Activated T-helper 1 cell treated with anti-CD3 and anti-CD28 coated beads, Interleukin-12 subunit alpha, Interleukin-12 subunit beta, Interleukin-2, Interleukin-4 antibody, amounts not matched to agents 30 ng/mL and 10 ng/mL and 1 ng/mL, durations not matched to agents 14 hours and 24 hours and 36 hours (primary cell): Measurements from ENCODE around the gene CLDN9. TPM values are rescaled to one million over a fixed set of nuclear protein-coding genes. Genes with fewer than 3 reads are reported as not detected.

Experiments used
- DNase-seq: peaks from one replicate; pipeline ENCODE4 v3.0.0; 2021; ENCODE audit warnings: low spot score
- H3K27ac Mint-ChIP-seq: one replicate; pipeline ENCODE4 v1.8.0; 2021; ENCODE audit warnings: mild to moderate bottlenecking, mixed read lengths
- H3K27me3 Mint-ChIP-seq: one replicate; pipeline ENCODE4 v1.8.0; 2022; ENCODE audit warnings: mild to moderate bottlenecking, moderate library complexity, mixed read lengths; ENCODE audit not compliant: insufficient read depth
- H3K36me3 Mint-ChIP-seq: one replicate; pipeline ENCODE4 v1.8.0; 2021; ENCODE audit warnings: low read depth, mixed read lengths
- H3K4me1 Mint-ChIP-seq: one replicate; pipeline ENCODE4 v1.8.0; 2021; ENCODE audit warnings: low read depth, mixed read lengths
- H3K4me3 Mint-ChIP-seq: one replicate; pipeline ENCODE4 v1.8.0; 2021; ENCODE audit warnings: mild to moderate bottlenecking, moderate library complexity, mixed read lengths
- H3K9me3 Mint-ChIP-seq: one replicate; pipeline ENCODE4 v1.8.0; 2021; ENCODE audit warnings: mixed read lengths
- intact Hi-C: fragments of 100-400 bp; cut with micrococcal nuclease; formaldehyde crosslinking; loops from one replicate; pipeline ENCODE4 v1.15.1; 2024
- total RNA-seq: library from RNA; stranded (reverse); gene quantifications from 2 replicates; pipeline ENCODE4 v1.2.3, GENCODE V29; 2022

Gene CLDN9
- total RNA-seq, 1 donor from 2014 or later: not detected

DNA sequence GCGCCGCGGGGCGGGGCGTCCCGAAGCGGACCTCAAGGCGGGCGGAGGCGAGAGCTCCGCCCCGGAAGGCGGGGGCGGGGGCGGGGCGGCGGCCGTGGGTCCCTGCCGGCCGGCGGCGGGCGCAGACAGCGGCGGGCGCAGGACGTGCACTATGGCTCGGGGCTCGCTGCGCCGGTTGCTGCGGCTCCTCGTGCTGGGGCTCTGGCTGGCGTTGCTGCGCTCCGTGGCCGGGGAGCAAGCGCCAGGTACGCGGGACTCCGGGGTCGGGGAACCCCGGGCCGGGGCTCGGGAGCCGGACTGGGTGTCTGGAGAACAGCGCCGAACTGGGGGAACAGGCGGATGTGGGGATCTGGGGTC, 7.5 kb downstream of the CLDN9 start, which contains the start of gene TNFRSF12A:
Gene TNFRSF12A (plus strand): TSS at position 122 of the 357 bp plus-strand sequence. CDS start 30 bp downstream, at position 152.
- H3K27ac Mint-ChIP-seq: peak within 1 kb of the TSS; percentile 91
- intact Hi-C loops: loop anchor here (1.0 kb wide), 2 partner anchors 8 to 17 kb away; no protein-coding TSS in a partner anchor
- peaks cover 2% of the 10 kb centered on the region for H3K36me3 Mint-ChIP-seq
- H3K27me3 Mint-ChIP-seq: peaks cover 16% of the 10 kb centered on the region
- H3K9me3 Mint-ChIP-seq: no peaks in the 10 kb centered on the region
- H3K4me1 Mint-ChIP-seq: peaks cover 35% of the 10 kb centered on the region
- DNase-seq: peak; percentile 66
- H3K4me3 Mint-ChIP-seq: peak within 1 kb of the TSS; percentile 90

DNA sequence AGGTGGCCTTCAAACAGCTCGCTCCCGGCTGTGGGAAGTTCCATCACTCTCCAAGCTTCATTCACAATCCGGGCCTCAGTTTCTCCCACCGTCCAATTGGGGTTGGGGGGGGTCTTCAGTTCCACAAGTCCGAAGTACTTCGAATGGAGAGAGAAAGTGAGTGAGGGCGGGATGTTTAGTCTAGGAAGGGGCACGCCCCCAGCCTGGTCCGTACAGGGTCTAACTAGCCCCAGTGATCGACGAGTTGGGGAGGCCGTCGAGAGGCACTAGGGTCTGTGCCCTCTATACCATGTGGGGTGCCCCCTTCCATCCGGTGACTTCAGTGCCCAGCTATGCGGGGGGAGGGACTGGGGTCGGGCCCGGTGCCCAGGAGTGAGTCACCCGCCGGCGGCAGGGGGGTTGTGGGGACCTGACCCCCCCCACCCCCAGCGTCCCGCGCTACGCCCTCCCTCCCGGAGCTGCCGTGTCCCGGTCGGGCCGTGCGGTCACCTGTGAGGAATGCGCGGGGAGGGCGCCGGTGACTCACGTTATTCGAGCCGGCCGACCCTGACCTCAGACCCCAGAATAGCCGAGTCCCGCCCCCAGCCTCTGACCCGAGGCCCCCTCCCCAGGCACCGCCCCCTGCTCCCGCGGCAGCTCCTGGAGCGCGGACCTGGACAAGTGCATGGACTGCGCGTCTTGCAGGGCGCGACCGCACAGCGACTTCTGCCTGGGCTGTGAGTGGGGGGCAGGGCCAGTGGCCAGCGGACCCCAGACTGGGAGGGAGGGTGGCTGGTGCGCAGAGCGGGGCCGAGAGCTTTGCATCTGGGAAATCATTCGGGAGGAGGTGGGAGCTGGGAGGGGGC, 8.1 kb downstream of the CLDN9 start:
- intact Hi-C loops: loop anchor here (1.0 kb wide), 2 partner anchors 7 to 18 kb away; no protein-coding TSS in a partner anchor
- peak; percentile 27 for DNase-seq
- peak overlapping the region; percentile 90 for H3K4me3 Mint-ChIP-seq
- peaks cover 35% of the 10 kb centered on the region for H3K4me1 Mint-ChIP-seq
- peaks cover 7% of the 10 kb centered on the region for H3K36me3 Mint-ChIP-seq
- H3K27me3 Mint-ChIP-seq: peaks cover 16% of the 10 kb centered on the region
- H3K9me3 Mint-ChIP-seq: no peaks in the 10 kb centered on the region
- peak overlapping the region; percentile 91 for H3K27ac Mint-ChIP-seq

DNA sequence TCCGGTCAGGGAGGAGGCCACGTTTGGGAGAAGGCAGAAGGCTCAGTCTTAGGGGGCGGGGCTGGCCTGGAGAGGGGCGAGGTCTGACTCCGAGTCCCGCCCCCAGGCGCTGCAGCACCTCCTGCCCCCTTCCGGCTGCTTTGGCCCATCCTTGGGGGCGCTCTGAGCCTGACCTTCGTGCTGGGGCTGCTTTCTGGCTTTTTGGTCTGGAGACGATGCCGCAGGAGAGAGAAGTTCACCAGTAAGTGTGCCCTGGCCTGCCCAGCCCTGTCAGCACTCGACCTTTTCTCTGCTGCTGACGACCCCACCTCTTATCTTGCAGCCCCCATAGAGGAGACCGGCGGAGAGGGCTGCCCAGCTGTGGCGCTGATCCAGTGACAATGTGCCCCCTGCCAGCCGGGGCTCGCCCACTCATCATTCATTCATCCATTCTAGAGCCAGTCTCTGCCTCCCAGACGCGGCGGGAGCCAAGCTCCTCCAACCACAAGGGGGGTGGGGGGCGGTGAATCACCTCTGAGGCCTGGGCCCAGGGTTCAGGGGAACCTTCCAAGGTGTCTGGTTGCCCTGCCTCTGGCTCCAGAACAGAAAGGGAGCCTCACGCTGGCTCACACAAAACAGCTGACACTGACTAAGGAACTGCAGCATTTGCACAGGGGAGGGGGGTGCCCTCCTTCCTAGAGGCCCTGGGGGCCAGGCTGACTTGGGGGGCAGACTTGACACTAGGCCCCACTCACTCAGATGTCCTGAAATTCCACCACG, 8.9 kb downstream of the CLDN9 start:
- Mint-ChIP-seq H3K36me3 (peaks cover 14% of the 10 kb centered on the region), H3K9me3 (no peaks in the 10 kb centered on the region), H3K4me3 (peak overlapping the region; percentile 84), H3K27me3 (peaks cover 12% of the 10 kb centered on the region), H3K27ac (peak overlapping the region; percentile 91), H3K4me1 (peaks cover 35% of the 10 kb centered on the region)
- DNase-seq: peak; percentile 60
- intact Hi-C loops: loop anchor here (1.0 to 2.0 kb wide), 3 partner anchors 53 to 243 kb away; partner anchors contain the start of gene PAQR4

DNA sequence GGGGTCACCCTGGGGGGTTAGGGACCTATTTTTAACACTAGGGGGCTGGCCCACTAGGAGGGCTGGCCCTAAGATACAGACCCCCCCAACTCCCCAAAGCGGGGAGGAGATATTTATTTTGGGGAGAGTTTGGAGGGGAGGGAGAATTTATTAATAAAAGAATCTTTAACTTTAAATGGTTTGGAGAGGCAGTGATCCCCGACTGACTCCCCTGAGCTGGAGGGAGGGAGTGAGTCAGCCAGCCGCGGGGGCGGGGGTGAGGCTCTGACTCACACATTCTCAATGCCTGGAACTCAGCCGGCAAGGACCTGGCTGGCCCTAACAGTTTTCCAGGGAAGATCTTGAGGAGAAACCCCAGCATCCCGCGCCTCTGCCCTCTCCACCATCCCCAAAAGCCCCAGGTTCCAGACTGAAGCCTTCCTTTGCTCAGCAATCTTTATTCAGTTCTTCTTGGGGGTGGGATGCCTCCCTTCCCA, 9.5 kb downstream of the CLDN9 start:
- H3K9me3 Mint-ChIP-seq: no peaks in the 10 kb centered on the region

DNA sequence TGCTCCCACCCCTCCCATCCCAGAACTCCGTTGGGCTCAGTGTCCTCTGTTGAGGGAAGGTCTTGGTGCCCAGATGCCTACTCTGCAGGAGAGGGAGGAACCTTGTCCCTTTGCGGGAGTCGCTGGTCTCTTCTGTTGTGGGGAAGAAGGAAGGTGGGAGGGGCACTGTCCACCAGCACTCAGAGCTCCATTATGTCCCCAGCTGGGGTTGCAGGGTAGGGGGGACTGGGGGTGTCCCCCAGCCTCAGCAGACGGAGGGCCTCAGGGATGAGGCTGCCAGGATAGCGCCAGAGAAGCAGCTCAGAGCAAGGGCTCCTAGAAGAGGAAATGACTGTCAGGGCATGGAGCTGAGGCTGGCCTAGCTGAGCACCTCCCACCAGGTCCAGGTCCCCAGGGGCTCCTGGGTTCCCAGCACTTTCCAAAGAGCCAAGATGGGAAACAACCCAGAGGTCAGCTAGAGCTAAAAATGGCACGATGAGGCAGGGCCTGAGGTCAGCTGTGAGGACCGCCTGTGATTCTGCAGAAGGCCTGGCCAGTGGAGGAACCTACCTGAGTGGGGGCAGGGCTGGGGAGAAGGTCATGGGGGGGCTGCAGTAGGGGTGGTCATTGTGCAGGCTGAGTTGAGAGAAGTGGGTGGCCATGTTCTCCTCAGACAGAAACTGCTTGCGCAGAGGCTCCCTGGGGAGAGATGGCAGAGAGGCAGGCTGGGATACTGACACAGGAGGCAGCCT, 10.1 kb downstream of the CLDN9 start:
- intact Hi-C loops: loop anchor here (1.0 to 2.0 kb wide), 3 partner anchors 54 to 241 kb away; partner anchors contain the start of gene PAQR4
- H3K4me1 Mint-ChIP-seq: peaks cover 35% of the 10 kb centered on the region
- H3K27me3 Mint-ChIP-seq: peaks cover 5% of the 10 kb centered on the region
- DNase-seq: no peak
- peak overlapping the region; percentile 91 for H3K27ac Mint-ChIP-seq
- H3K4me3 Mint-ChIP-seq: peak overlapping the region; percentile 84
- H3K36me3 Mint-ChIP-seq: peaks cover 15% of the 10 kb centered on the region
- H3K9me3 Mint-ChIP-seq: no peaks in the 10 kb centered on the region

More for the DNA sequence above, 9.5 kb downstream of the CLDN9 start:
- peak; percentile 73 for DNase-seq
- intact Hi-C loops: loop anchor here (1.0 to 2.0 kb wide), 3 partner anchors 53 to 242 kb away; partner anchors contain the start of gene PAQR4
- H3K36me3 Mint-ChIP-seq: peaks cover 15% of the 10 kb centered on the region
- H3K4me1 Mint-ChIP-seq: peaks cover 35% of the 10 kb centered on the region
- H3K27me3 Mint-ChIP-seq: peaks cover 6% of the 10 kb centered on the region
- H3K4me3 Mint-ChIP-seq: peak overlapping the region; percentile 84
- peak overlapping the region; percentile 91 for H3K27ac Mint-ChIP-seq

DNA sequence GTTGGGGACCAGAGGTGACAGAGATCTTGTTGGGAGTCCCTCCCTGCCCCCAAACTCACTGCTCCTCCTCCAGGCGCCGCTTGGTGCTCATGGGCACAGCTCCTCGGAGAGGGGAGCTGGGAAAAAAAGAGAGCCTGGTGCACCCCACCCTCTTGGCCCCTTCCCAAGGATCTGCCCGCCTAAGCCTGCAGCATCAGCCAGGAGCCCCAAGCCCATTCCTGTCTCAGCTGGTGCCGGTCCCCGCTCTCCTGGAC, 10.6 kb downstream of the CLDN9 start:
- peak overlapping the region; percentile 84 for H3K4me3 Mint-ChIP-seq
- DNase-seq: no peak
- H3K4me1 Mint-ChIP-seq: peaks cover 35% of the 10 kb centered on the region
- intact Hi-C loops: loop anchor here (2.0 kb wide), 2 partner anchors 55 to 119 kb away; partner anchors contain the start of gene PAQR4
- peaks cover 15% of the 10 kb centered on the region for H3K36me3 Mint-ChIP-seq
- peaks cover 3% of the 10 kb centered on the region for H3K27me3 Mint-ChIP-seq
- peak overlapping the region; percentile 91 for H3K27ac Mint-ChIP-seq
- no peaks in the 10 kb centered on the region for H3K9me3 Mint-ChIP-seq

DNA sequence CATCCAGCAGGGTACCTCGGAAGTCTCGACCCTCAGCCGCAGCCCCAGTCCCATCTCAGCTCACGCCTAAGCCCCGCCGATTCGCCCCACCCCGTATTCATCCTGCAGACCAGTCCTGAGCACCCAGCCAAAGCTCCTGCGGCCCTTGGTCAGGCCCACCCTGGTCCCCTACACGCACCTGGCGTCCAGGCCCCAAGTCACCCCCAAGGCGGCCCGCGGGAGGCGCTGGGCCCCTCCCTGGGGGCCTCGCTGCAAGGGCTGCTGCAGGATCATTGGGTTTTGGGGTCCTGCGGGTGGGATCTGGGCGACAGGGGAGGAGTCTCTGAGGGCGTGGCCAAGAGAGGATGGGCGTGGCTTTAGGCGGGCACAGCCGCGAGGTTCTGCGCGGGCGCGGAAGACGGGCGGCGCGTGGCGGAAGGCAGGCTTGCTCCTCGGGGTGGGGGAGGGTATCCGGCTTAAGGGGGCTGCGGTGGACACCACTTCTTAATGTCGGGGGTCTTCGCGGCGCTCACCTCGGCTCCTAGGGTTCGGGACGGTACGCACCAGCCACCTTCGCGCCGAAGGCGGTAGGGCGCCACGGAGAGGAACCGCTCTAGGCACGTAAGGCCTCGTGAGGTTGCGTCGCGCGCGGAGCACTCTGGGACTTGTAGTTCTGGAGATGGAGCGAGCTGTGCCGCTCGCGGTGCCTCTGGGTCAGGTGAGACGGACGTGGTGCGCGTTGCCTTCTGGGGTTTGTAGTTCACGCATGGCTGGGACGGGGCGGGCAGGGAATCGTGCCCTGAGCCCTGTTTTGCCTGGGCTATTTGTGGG, 11.2 kb downstream of the CLDN9 start, which contains the start of the genes HCFC1R1 and THOC6:
Gene HCFC1R1 (minus strand): TSS at position 274 of the 810 bp plus-strand sequence. CDS start 1 bp downstream, at position 273.
Gene THOC6 (plus strand): TSS at position 367 of the 810 bp plus-strand sequence. CDS start 292 bp downstream, at position 659.
- Mint-ChIP-seq H3K27ac (peak within 1 kb of the TSS; percentile 91), H3K9me3 (no peaks in the 10 kb centered on the region), H3K4me3 (peak within 1 kb of the TSS; percentile 84), H3K27me3 (peaks cover 1% of the 10 kb centered on the region), H3K4me1 (peaks cover 36% of the 10 kb centered on the region), H3K36me3 (peaks cover 15% of the 10 kb centered on the region)
- intact Hi-C loops: loop anchor here (1.0 to 2.0 kb wide), 5 partner anchors 21 to 119 kb away; partner anchors contain the start of gene PAQR4
- peak; percentile 94 for DNase-seq

DNA sequence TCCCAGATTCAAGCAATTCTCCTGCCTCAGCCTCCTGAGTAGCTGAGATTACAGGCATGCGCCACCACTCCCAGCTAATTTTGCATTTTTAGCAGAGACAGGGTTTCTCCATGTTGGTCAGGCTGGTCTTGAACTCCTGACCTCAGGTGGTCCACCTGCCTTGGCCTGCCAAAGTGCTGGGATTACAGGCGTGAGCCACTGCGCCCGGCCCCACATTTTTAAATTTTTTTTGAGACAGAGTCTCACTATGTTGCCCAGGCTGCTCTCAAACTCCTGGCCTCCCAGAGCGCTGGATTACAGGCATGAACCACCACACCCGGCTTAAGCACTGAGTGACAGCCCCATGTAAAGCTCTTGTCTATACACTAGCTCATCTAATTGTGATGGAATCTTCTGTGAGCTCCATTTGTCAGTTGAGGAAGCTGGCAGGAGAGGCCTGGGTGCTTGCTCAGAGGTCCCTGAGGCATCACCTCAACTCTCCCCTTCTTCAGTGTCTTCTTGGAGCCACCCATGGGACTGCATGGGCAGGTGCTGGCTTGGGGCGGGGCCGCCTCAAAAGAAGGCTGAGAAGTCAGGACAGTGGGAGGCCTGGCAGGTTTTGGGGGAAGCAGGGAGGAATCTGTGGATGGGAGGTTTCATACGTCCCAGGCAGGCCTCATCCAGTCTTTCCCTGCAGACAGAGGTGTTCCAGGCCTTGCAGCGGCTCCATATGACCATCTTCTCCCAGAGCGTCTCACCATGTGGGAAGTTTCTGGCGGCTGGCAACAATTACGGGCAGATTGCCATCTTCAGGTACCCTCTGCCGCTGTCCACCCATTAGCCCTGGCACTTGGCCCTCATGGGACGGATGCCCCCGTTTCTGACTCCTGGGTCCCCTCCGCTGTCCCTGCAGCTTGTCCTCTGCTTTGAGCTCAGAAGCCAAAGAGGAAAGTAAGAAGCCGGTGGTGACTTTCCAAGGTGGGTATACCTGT, 12.6 kb downstream of the CLDN9 start:
- DNase-seq: no peak
- H3K4me1 Mint-ChIP-seq: peaks cover 44% of the 10 kb centered on the region
- H3K4me3 Mint-ChIP-seq: no peak overlapping the region
- H3K27ac Mint-ChIP-seq: no peak overlapping the region
- intact Hi-C loops: no loop called here
- peaks cover 5% of the 10 kb centered on the region for H3K27me3 Mint-ChIP-seq
- peaks cover 15% of the 10 kb centered on the region for H3K36me3 Mint-ChIP-seq
- no peaks in the 10 kb centered on the region for H3K9me3 Mint-ChIP-seq

DNA sequence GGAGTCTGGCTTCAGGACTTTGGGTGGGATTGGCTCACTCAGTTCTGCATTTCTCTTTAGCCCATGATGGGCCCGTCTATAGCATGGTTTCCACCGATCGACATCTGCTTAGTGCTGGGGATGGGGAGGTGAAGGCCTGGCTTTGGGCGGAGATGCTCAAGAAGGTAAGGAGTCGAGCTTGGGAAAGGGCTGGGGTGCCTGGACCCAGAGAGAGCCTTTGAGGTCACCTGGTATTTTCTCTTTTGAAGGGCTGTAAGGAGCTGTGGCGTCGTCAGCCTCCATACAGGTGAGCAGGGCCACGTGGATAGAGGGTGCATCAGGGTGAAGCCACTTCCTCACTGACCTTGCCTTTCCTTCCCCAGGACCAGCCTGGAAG, 13.3 kb downstream of the CLDN9 start:
- DNase-seq: no peak
- Mint-ChIP-seq H3K4me3 (no peak overlapping the region), H3K36me3 (peaks cover 15% of the 10 kb centered on the region), H3K9me3 (no peaks in the 10 kb centered on the region), H3K27ac (no peak overlapping the region), H3K27me3 (peaks cover 6% of the 10 kb centered on the region), H3K4me1 (peaks cover 44% of the 10 kb centered on the region)
- intact Hi-C loops: no loop called here

DNA sequence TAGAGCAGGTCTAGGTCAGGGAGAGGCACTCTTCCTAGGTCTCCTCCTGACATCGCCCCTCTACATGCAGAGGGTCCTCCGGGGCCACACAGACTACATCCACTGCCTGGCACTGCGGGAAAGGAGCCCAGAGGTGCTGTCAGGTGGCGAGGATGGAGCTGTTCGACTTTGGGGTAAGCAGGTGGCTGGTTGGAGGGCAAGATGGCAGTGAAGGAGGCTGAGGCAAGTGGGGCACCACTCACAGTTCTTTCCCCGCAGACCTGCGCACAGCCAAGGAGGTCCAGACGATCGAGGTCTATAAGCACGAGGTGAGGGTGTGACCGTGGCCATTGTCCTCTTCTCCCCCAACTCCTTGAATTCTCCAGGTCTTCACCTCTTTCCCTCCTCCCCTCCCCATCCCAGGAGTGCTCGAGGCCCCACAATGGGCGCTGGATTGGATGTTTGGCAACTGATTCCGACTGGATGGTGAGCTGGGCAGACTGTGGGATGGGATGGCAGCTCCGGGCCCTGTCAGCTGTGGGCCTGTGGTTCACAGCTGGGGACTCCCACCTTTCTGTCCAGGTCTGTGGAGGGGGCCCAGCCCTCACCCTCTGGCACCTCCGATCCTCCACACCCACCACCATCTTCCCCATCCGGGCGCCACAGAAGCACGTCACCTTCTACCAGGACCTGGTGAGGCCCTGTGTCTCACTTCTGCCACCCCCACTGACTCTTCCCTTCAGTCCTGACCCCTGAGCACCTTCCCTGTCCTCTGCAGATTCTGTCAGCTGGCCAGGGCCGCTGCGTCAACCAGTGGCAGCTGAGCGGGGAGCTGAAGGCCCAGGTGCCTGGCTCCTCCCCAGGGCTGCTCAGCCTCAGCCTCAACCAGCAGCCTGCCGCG, 14.1 kb downstream of the CLDN9 start:
- no peak overlapping the region for H3K27ac Mint-ChIP-seq
- peaks cover 9% of the 10 kb centered on the region for H3K27me3 Mint-ChIP-seq
- H3K4me3 Mint-ChIP-seq: no peak overlapping the region
- peaks cover 17% of the 10 kb centered on the region for H3K36me3 Mint-ChIP-seq
- no peak for DNase-seq
- H3K4me1 Mint-ChIP-seq: peaks cover 37% of the 10 kb centered on the region
- intact Hi-C loops: no loop called here
- no peaks in the 10 kb centered on the region for H3K9me3 Mint-ChIP-seq
